ENCODE results near the gene FCHSD2.

DNA sequence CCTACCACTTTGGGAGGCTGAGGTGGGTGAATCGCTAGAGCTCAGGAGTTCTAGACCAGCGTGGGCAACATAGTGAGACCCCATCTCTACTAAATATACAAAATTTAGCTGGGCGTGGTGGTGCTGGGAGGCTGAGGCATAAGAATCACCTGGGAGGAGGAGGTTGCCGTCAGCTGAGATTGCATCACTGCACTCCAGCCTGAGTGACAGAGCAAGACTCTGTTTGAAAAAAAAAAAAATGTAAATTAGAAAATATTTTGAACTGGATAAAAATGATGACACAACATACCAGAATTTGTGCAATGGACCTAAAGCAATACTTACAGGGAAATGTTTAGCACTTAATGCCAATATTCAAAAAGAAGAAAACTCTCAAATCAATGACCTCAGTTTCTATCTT, 281.5 kb downstream of the FCHSD2 start:
- TF ChIP-seq, protein P1, sequence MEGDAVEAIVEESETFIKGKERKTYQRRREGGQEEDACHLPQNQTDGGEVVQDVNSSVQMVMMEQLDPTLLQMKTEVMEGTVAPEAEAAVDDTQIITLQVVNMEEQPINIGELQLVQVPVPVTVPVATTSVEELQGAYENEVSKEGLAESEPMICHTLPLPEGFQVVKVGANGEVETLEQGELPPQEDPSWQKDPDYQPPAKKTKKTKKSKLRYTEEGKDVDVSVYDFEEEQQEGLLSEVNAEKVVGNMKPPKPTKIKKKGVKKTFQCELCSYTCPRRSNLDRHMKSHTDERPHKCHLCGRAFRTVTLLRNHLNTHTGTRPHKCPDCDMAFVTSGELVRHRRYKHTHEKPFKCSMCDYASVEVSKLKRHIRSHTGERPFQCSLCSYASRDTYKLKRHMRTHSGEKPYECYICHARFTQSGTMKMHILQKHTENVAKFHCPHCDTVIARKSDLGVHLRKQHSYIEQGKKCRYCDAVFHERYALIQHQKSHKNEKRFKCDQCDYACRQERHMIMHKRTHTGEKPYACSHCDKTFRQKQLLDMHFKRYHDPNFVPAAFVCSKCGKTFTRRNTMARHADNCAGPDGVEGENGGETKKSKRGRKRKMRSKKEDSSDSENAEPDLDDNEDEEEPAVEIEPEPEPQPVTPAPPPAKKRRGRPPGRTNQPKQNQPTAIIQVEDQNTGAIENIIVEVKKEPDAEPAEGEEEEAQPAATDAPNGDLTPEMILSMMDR (IDR thresholded peaks at IDR 0.05), result no peak
- TF ChIP-seq EZH2 (IDR thresholded peaks at IDR 0.05), result no peak
